ENCODE data around the gene GAL.

GRCh38 chr11:68709062-68709461 lies 24.7 kb downstream of the GAL start:
- no peak for TF ChIP-seq POLR2AphosphoS5 (IDR thresholded peaks at IDR 0.05; ENCODE audit: low read depth, low read length)
- TF ChIP-seq, protein P1, sequence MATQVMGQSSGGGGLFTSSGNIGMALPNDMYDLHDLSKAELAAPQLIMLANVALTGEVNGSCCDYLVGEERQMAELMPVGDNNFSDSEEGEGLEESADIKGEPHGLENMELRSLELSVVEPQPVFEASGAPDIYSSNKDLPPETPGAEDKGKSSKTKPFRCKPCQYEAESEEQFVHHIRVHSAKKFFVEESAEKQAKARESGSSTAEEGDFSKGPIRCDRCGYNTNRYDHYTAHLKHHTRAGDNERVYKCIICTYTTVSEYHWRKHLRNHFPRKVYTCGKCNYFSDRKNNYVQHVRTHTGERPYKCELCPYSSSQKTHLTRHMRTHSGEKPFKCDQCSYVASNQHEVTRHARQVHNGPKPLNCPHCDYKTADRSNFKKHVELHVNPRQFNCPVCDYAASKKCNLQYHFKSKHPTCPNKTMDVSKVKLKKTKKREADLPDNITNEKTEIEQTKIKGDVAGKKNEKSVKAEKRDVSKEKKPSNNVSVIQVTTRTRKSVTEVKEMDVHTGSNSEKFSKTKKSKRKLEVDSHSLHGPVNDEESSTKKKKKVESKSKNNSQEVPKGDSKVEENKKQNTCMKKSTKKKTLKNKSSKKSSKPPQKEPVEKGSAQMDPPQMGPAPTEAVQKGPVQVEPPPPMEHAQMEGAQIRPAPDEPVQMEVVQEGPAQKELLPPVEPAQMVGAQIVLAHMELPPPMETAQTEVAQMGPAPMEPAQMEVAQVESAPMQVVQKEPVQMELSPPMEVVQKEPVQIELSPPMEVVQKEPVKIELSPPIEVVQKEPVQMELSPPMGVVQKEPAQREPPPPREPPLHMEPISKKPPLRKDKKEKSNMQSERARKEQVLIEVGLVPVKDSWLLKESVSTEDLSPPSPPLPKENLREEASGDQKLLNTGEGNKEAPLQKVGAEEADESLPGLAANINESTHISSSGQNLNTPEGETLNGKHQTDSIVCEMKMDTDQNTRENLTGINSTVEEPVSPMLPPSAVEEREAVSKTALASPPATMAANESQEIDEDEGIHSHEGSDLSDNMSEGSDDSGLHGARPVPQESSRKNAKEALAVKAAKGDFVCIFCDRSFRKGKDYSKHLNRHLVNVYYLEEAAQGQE (IDR thresholded peaks at IDR 0.05; ENCODE audit: insufficient read depth in 1 of 2, low read depth in 2 of 2, low read length in 2 of 2) = no peak
